Cerebellar cortex (tissue), 1 donor: ENCODE data around the gene RCVRN.
"Not testable (repeated sequence)": the region's sequence is repeated elsewhere in the genome, so short reads cannot be mapped to it uniquely, and the experiment has no call there.

ENCODE experiments used
- DNase-seq: peaks from one replicate; pipeline ENCODE4 v3.0.0-alpha.2; 2015; ENCODE audit warnings: low spot score

RCVRN gene

GRCh38 chr17:9922012-9922848, 17.2 kb upstream of the RCVRN start:
- DNase-seq: peak; percentile 70

GRCh38 chr17:9921216-9921615, 16.1 kb upstream of the RCVRN start:
- DNase-seq: not testable (repeated sequence)

GRCh38 chr17:9918804-9919352, 13.8 kb upstream of the RCVRN start:
- no peak for DNase-seq

GRCh38 chr17:9918352-9918751, 13.3 kb upstream of the RCVRN start:
- no peak for DNase-seq

- no peak for DNase-seq
These were observed 12.7 kb upstream of the RCVRN start for GRCh38 chr17:9917801-9918200.

- no peak for DNase-seq
These were observed 12.1 kb upstream of the RCVRN start for GRCh38 chr17:9917131-9917530.

- no peak for DNase-seq
These were observed 11.0 kb upstream of the RCVRN start for GRCh38 chr17:9916108-9916507.

- no peak for DNase-seq
These were observed 8.4 kb upstream of the RCVRN start for GRCh38 chr17:9913476-9913875.

- peak; percentile 64 for DNase-seq
These were observed 7.3 kb upstream of the RCVRN start for GRCh38 chr17:9912121-9913099.

GRCh38 chr17:9911089-9911488, 6.0 kb upstream of the RCVRN start:
- no peak for DNase-seq

- no peak for DNase-seq
These were observed 3.6 kb upstream of the RCVRN start for GRCh38 chr17:9908649-9909042.

GRCh38 chr17:9907883-9908648, 3.0 kb upstream of the RCVRN start:
- no peak for DNase-seq

- no peak for DNase-seq
These were observed 2.1 kb upstream of the RCVRN start for GRCh38 chr17:9907131-9907530.

GRCh38 chr17:9906616-9907015, 1.5 kb upstream of the RCVRN start:
- DNase-seq: no peak

- DNase-seq: peak; percentile 49
These were observed 831 bp upstream of the RCVRN start for GRCh38 chr17:9905902-9906301.

GRCh38 chr17:9904277-9905077, 594 bp downstream of the RCVRN start:
- no peak for DNase-seq

- no peak for DNase-seq
These were observed 3.0 kb downstream of the RCVRN start for GRCh38 chr17:9902120-9902519.

- DNase-seq: no peak
These were observed 4.3 kb downstream of the RCVRN start for GRCh38 chr17:9900784-9901183.

GRCh38 chr17:9900044-9900594, 5.0 kb downstream of the RCVRN start:
- no peak for DNase-seq

- no peak for DNase-seq
These were observed 5.6 kb downstream of the RCVRN start for GRCh38 chr17:9899280-9900043.
